ENCODE measurements around the gene PSMA6. TPM values are rescaled to one million over a fixed set of nuclear protein-coding genes. Genes with fewer than 3 reads are reported as not detected.
"Not testable (repeated sequence)": the region's sequence is repeated elsewhere in the genome, so short reads cannot be mapped to it uniquely, and the experiment has no call there.

The PSMA6 gene
- total RNA-seq, result 100 to 1,000 TPM; 104 to 126 TPM
- 100 to 1,000 TPM; 256 to 378 (median 273) TPM for polyA plus RNA-seq
- total RNA-seq, result 8.2 to 16.2 (median 13.3) reads per million in 6 experiments

GRCh38 chr14:35292051-35292769 is at the start of gene PSMA6:
TSS of gene PSMA6 (plus strand) at chr14:35292382. CDS start at chr14:35292477, 95 bp downstream.
- H3K36me3 Mint-ChIP-seq, result peaks cover 0 to 7% (median 0%) of the 10 kb centered on the region in 3 donors
- POLR2A ChIA-PET, result interaction anchor here (0.6 to 5.7 kb wide), 22 partner anchors 8 to 362 kb away, joined by 3 to 162 read pairs (median 6); partner anchors contain the start of genes NFKBIA, PPP2R3C and PRORP

GRCh38 chr14:35242599-35243311 is 49.4 kb upstream of the PSMA6 start:
- no peak for ATAC-seq
- Mint-ChIP-seq H3K27ac (no peak overlapping the region), H3K36me3 (peaks cover 0 to 25% (median 3%) of the 10 kb centered on the region in 3 donors)

More at GRCh38 chr14:35292051-35292769, at the start of gene PSMA6:
- H3K9me3 Mint-ChIP-seq, result no peaks in the 10 kb centered on the region
- peak within 1 kb of the TSS; percentile 94 to 99 (median 98) for H3K27ac Mint-ChIP-seq
- H3K27me3 Mint-ChIP-seq, result no peaks in the 10 kb centered on the region
- ATAC-seq, result peak; percentile 93 to 94
- peak within 1 kb of the TSS; percentile 95 to 98 (median 98) for H3K4me3 Mint-ChIP-seq
- peak; percentile 94 to 100 (median 99) for DNase-seq
- peaks cover 8 to 60% (median 46%) of the 10 kb centered on the region in 4 donors for H3K4me1 Mint-ChIP-seq

DNA sequence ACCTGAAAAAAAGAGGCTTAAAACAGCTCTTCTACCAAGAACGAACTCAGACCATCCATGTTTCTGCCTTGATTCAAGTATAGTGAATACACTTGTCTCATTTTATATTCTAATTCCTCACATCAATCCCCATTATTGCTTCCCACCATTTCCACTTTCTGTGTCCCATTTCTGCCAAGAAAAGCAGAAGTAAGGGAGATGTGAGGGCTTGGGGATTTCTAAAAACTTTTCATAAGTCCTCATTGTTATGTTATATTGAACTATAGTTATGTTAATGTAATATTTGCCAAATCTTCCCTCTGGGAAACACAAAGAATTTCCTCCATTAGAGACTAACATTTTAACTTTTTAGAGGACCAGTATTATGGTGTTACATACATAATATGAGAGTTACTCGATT is 48.2 kb upstream of the PSMA6 start:
- peaks cover 4 to 27% (median 10%) of the 10 kb centered on the region in 4 donors for H3K4me1 Mint-ChIP-seq
- DNase-seq (no peak), ATAC-seq (no peak)
- no peak overlapping the region for H3K27ac Mint-ChIP-seq
- no peaks in the 10 kb centered on the region for H3K9me3 Mint-ChIP-seq
- H3K27me3 Mint-ChIP-seq, result no peaks in the 10 kb centered on the region
- H3K36me3 Mint-ChIP-seq, result peaks cover 0 to 29% (median 3%) of the 10 kb centered on the region in 3 donors
- POLR2A ChIA-PET, result no interaction called here
- H3K4me3 Mint-ChIP-seq, result no peak overlapping the region

More at GRCh38 chr14:35242599-35243311, 49.4 kb upstream of the PSMA6 start:
- DNase-seq, result no peak
- Mint-ChIP-seq H3K4me3 (no peak overlapping the region), H3K4me1 (peaks cover 4 to 20% (median 9%) of the 10 kb centered on the region in 4 donors), H3K27me3 (no peaks in the 10 kb centered on the region), H3K9me3 (no peaks in the 10 kb centered on the region)
- POLR2A ChIA-PET, result no interaction called here

DNA sequence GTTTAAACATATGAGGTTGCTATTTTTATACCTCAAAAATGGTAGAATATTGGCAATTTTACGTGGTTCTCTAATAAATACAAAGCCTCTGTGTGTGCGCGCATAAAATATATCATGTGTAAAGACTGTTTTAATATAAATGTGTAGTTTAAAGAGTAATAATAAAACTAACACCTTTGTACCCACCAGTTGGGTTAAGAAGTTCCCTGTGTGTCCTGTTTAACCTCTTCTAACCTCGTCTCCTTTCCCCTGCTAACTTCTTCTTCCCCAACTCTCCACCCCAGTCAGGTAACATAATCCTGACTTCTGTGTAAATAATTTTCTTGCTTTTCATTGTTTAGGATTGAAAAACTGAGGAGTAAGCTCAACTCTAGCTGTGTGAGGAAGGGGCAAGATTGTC is 47.6 kb upstream of the PSMA6 start:
- DNase-seq (no peak), ATAC-seq (no peak)
- Mint-ChIP-seq H3K27ac (no peak overlapping the region), H3K4me3 (no peak overlapping the region), H3K36me3 (peaks cover 0 to 26% (median 0%) of the 10 kb centered on the region in 3 donors), H3K9me3 (no peaks in the 10 kb centered on the region), H3K27me3 (no peaks in the 10 kb centered on the region), H3K4me1 (peaks cover 2 to 27% (median 9%) of the 10 kb centered on the region in 4 donors)
- POLR2A ChIA-PET, result no interaction called here

DNA sequence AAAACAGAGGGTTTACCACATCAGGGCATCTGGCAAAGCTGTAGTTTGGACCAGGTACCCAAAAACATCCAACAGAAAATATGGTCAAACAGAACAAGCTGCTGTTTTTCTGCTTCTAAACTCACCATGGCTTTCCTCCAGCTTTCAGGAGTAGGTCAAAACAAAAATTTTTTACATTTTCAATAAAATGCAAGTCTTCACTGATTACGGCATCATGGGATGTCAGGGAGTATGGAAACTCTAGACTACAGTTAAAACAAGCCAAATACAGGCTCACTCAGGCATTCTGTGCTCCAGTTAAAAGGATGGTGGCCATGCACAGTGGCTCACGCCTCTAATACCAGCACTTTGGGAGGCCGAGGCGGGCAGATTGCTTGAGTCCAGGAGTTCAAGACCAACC is 47.1 kb upstream of the PSMA6 start:
- POLR2A ChIA-PET, result no interaction called here

GRCh38 chr14:35247777-35248475 is 44.3 kb upstream of the PSMA6 start:
- H3K36me3 Mint-ChIP-seq, result peaks cover 0 to 20% (median 7%) of the 10 kb centered on the region in 3 donors
- POLR2A ChIA-PET, result no interaction called here

More for the DNA sequence above, 47.1 kb upstream of the PSMA6 start:
- no peaks in the 10 kb centered on the region for H3K9me3 Mint-ChIP-seq
- H3K4me3 Mint-ChIP-seq, result no peak overlapping the region
- H3K27me3 Mint-ChIP-seq, result no peaks in the 10 kb centered on the region
- ATAC-seq (no peak), DNase-seq (no peak)
- peaks cover 0 to 25% (median 0%) of the 10 kb centered on the region in 3 donors for H3K36me3 Mint-ChIP-seq
- H3K4me1 Mint-ChIP-seq, result peaks cover 2 to 27% (median 8%) of the 10 kb centered on the region in 4 donors
- no peak overlapping the region for H3K27ac Mint-ChIP-seq

DNA sequence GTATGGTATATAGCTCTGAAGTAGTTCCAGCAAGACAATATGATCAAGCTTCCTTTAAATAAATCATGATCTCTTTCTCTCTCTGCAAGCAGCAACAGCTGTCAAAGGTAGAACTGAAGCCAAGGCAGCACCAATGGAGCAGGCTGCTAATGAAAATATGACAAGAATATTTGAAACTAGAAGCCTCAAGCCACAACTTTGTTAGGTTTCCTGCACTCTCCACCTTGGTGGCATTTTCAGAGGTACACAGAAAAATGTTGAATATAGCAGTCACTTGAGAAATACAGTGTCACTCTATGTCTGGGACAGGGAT is 43.8 kb upstream of the PSMA6 start:
- peaks cover 0 to 20% (median 7%) of the 10 kb centered on the region in 3 donors for H3K36me3 Mint-ChIP-seq
- H3K4me3 Mint-ChIP-seq, result no peak overlapping the region
- peaks cover 5 to 32% (median 7%) of the 10 kb centered on the region in 4 donors for H3K4me1 Mint-ChIP-seq
- DNase-seq (no peak), ATAC-seq (no peak)
- H3K27ac Mint-ChIP-seq, result peak overlapping the region in 1 of 10 donors; percentile 1
- no peaks in the 10 kb centered on the region for H3K9me3 Mint-ChIP-seq
- no peaks in the 10 kb centered on the region for H3K27me3 Mint-ChIP-seq
- POLR2A ChIA-PET, result no interaction called here

More at GRCh38 chr14:35247777-35248475, 44.3 kb upstream of the PSMA6 start:
- no peak for DNase-seq
- peak overlapping the region in 1 of 10 donors; percentile 47 for H3K27ac Mint-ChIP-seq
- no peaks in the 10 kb centered on the region for H3K27me3 Mint-ChIP-seq
- no peak overlapping the region for H3K4me3 Mint-ChIP-seq
- no peak for ATAC-seq
- peaks cover 4 to 32% (median 7%) of the 10 kb centered on the region in 4 donors for H3K4me1 Mint-ChIP-seq
- no peaks in the 10 kb centered on the region for H3K9me3 Mint-ChIP-seq

- H3K4me1 Mint-ChIP-seq, result peaks cover 10 to 45% (median 17%) of the 10 kb centered on the region in 4 donors
- no peaks in the 10 kb centered on the region for H3K9me3 Mint-ChIP-seq
- H3K4me3 Mint-ChIP-seq, result no peak overlapping the region
- peaks cover 0 to 24% (median 7%) of the 10 kb centered on the region in 3 donors for H3K36me3 Mint-ChIP-seq
- DNase-seq (no peak), ATAC-seq (no peak)
- H3K27ac Mint-ChIP-seq, result peak overlapping the region in 2 of 10 donors; percentile 29 to 31
- POLR2A ChIA-PET, result interaction anchor here (0.6 to 0.8 kb wide), 3 partner anchors 20 to 161 kb away, joined by 3 to 4 read pairs (median 4); no protein-coding TSS in a partner anchor
- no peaks in the 10 kb centered on the region for H3K27me3 Mint-ChIP-seq
Measured at GRCh38 chr14:35250319-35250718, 41.9 kb upstream of the PSMA6 start.

DNA sequence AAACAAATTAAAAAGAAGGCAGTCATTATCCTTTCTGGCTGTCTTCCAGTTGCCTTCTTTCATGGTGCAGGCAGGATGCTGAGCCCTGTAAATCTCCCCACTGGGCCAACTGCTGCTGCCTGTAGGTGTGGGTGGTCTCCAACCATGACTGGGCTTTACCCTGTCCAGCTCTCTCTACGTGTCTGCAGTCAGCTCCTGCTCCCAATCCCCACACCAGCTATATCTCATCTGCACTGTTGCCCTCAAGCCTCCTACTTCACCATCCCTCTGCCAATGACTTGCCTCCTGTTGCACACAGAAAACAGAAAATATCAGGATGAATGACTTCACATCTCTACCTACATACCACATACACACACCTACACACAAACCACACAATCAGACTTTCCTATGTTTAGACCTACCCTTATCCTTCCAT is 39.7 kb upstream of the PSMA6 start:
- ATAC-seq (no peak), DNase-seq (no peak)
- H3K9me3 Mint-ChIP-seq, result no peaks in the 10 kb centered on the region
- H3K4me3 Mint-ChIP-seq, result no peak overlapping the region
- peak overlapping the region in 6 of 10 donors; percentile 0 to 81 (median 10) for H3K27ac Mint-ChIP-seq
- no peaks in the 10 kb centered on the region for H3K27me3 Mint-ChIP-seq
- POLR2A ChIA-PET, result no interaction called here
- H3K4me1 Mint-ChIP-seq, result peaks cover 10 to 34% (median 16%) of the 10 kb centered on the region in 4 donors
- peaks cover 0 to 30% (median 9%) of the 10 kb centered on the region in 3 donors for H3K36me3 Mint-ChIP-seq

DNA sequence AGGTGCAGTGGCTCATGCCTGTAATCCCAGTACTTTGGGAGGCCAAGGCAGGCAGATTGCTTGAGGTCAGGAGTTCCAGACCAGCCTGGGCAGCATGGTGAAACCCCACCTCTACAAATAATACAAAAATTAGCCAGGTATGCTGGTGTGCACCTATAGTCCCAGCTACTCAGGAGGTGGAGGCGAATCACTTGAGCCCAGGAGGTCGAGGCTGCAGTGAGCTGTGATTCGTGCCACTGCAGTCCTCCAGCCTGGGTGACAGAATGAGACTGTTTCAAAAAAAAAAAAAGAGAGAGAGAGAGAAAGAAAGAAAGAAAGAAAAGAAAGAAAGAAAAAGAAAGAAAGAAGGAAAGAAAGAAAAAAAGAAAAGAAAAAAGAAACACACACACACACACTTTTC is 39.1 kb upstream of the PSMA6 start:
- H3K4me3 Mint-ChIP-seq, H3K9me3 Mint-ChIP-seq, DNase-seq, ATAC-seq, H3K27me3 Mint-ChIP-seq, POLR2A ChIA-PET: not testable (repeated sequence)
- H3K27ac Mint-ChIP-seq, result peak overlapping the region in 3 of 10 donors; percentile 0 to 71 (median 2)
- peaks cover 10 to 29% (median 15%) of the 10 kb centered on the region in 4 donors for H3K4me1 Mint-ChIP-seq
- H3K36me3 Mint-ChIP-seq, result peaks cover 0 to 33% (median 9%) of the 10 kb centered on the region in 3 donors

DNA sequence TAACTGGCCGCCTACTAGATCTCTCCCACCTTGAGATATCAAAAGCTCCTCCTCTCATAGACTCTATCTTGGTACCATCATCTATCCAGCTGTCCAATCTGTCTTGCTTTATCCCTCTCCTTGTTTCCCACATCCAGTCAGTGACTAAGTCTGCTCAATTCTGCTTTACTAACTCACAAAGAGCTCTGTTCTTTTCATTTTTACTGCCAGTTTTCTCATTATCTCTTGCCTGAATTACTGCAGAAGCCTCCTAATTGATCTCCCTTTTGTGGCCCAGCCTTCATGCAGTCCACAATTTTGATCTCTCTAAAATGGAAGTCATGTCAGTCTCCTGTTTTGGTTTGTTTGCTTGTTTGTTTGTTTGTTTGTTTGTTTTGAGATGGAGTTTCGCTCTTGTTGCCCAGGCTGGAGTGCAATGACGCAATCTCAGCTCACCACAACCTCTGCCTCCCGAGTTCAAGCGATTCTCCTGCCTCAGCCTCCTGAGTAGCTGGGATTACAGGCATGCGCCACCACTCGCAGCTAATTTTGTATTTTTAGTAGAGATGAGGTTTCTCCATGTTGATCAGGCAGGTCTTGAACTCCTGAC is 38.1 kb upstream of the PSMA6 start:
- not testable (repeated sequence) for H3K27me3 Mint-ChIP-seq, ATAC-seq, DNase-seq, H3K4me3 Mint-ChIP-seq, H3K9me3 Mint-ChIP-seq
- peak overlapping the region in 6 of 10 donors; percentile 1 to 64 (median 21) for H3K27ac Mint-ChIP-seq
- POLR2A ChIA-PET, result interaction anchor here (0.7 kb wide), 1 partner anchor 133 kb away, joined by 3 read pairs; no protein-coding TSS in a partner anchor
- peaks cover 13 to 24% (median 15%) of the 10 kb centered on the region in 4 donors for H3K4me1 Mint-ChIP-seq
- peaks cover 0 to 32% (median 9%) of the 10 kb centered on the region in 3 donors for H3K36me3 Mint-ChIP-seq

DNA sequence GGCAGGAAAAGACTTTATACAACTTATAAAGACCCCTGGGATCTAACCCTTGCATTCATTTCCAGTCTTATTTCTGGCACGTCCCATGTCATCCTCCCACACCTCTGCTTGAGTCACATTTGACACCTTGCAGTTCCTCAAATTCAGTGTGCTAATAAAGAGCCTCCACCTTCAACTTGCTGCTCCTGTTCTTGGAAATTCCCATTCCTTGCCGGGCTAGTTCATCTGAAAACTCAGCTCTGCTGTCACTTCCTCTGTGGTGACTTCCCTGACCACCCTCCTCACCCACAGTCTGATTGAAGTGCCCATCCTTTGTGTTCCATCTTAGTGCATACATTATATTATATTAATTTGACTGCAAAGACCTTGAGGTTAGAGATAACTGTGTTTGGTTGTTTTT is 37.4 kb upstream of the PSMA6 start:
- no peak for DNase-seq
- Mint-ChIP-seq H3K9me3 (no peaks in the 10 kb centered on the region), H3K27me3 (no peaks in the 10 kb centered on the region), H3K4me3 (peak overlapping the region in 1 of 10 donors; percentile 1), H3K4me1 (peaks cover 13 to 24% (median 15%) of the 10 kb centered on the region in 4 donors), H3K36me3 (peaks cover 0 to 30% (median 9%) of the 10 kb centered on the region in 3 donors), H3K27ac (peak overlapping the region in 5 of 10 donors; percentile 16 to 70 (median 61))
- no peak for ATAC-seq
- POLR2A ChIA-PET, result interaction anchor here (0.7 kb wide), 1 partner anchor 133 kb away, joined by 3 read pairs; no protein-coding TSS in a partner anchor
